Measurements from ENCODE around the gene MAPKAPK5.

MAPKAPK5 gene

DNA sequence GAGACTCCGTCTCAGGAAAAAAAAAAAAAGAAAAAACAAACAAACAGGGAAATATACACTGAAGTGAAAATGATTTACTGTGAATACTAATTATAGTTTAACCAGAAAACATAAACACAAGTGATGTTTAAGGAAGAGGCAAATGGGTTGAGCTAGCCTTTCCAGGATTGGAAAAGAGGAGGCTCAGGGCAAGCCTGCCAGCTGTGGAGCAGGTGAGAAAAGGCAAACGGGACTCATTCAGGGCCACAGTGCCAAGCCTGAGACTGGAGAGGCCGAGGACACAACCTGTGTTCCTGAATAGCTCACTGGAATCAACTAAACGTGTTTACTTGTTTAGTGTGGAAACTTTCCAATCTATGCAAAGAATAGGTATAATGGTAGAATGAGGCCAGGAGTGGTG lies 35.7 kb upstream of the MAPKAPK5 start:
- no peaks in the 10 kb centered on the region for H3K9me2 ChIP-seq (ENCODE audit: low read depth, low read length)
- no peak for TF ChIP-seq EZH2 (IDR thresholded peaks at IDR 0.05; ENCODE audit: borderline replicate concordance, low read length)
- TF ChIP-seq, protein P1, sequence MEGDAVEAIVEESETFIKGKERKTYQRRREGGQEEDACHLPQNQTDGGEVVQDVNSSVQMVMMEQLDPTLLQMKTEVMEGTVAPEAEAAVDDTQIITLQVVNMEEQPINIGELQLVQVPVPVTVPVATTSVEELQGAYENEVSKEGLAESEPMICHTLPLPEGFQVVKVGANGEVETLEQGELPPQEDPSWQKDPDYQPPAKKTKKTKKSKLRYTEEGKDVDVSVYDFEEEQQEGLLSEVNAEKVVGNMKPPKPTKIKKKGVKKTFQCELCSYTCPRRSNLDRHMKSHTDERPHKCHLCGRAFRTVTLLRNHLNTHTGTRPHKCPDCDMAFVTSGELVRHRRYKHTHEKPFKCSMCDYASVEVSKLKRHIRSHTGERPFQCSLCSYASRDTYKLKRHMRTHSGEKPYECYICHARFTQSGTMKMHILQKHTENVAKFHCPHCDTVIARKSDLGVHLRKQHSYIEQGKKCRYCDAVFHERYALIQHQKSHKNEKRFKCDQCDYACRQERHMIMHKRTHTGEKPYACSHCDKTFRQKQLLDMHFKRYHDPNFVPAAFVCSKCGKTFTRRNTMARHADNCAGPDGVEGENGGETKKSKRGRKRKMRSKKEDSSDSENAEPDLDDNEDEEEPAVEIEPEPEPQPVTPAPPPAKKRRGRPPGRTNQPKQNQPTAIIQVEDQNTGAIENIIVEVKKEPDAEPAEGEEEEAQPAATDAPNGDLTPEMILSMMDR (IDR thresholded peaks at IDR 0.05; ENCODE audit: low read length) = no peak
- H2AFZ ChIP-seq (ENCODE audit: low read length) = no peak overlapping the region
- H3K4me3 ChIP-seq (ENCODE audit: low read depth, low read length, poor library complexity, severe bottlenecking) = no peak overlapping the region
- no peaks in the 10 kb centered on the region for H3K27me3 ChIP-seq (ENCODE audit: insufficient read depth, low read length)
- no peak overlapping the region for H3K27ac ChIP-seq (ENCODE audit: low read depth, low read length, poor library complexity, severe bottlenecking)
- H3K79me2 ChIP-seq (ENCODE audit: insufficient read depth, low read length) = no peaks in the 10 kb centered on the region
- H3K4me2 ChIP-seq (ENCODE audit: low read length) = no peak overlapping the region
- H4K20me1 ChIP-seq (ENCODE audit: insufficient read depth, low read length) = no peaks in the 10 kb centered on the region
- no peak overlapping the region for H3K9ac ChIP-seq (ENCODE audit: low read length)
- no peaks in the 10 kb centered on the region for H3K4me1 ChIP-seq (ENCODE audit: insufficient read depth, low read length, severe bottlenecking)
- H3K36me3 ChIP-seq (ENCODE audit: insufficient read depth, low read length) = no peaks in the 10 kb centered on the region
- no peaks in the 10 kb centered on the region for H3K9me3 ChIP-seq (ENCODE audit: low read length)
- no peaks in the 10 kb centered on the region for H3F3A ChIP-seq (ENCODE audit: insufficient read depth, low read length)

DNA sequence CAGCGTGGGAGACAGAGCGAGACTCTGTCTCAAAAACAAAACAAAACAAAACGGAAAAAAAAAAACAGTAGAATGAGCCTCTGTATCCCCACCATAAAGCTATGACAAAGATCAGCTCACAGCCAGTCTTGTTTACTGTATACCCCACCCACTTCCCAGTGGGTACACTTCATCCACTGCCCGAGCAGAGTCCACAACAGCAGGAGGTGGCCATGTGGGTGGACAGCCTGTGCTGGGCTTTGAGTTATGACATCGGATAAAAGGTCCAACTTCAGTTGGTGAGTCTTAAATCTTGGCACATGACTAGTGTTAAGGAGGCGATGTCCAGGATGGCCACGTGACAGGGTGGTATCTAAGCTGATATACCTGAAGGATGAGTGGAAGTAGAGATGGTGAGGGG lies 34.8 kb upstream of the MAPKAPK5 start:
- Histone ChIP-seq H3F3A (ENCODE audit: insufficient read depth, low read length) (no peaks in the 10 kb centered on the region), H3K36me3 (ENCODE audit: insufficient read depth, low read length) (no peaks in the 10 kb centered on the region), H3K27me3 (ENCODE audit: insufficient read depth, low read length) (no peaks in the 10 kb centered on the region), H3K9me2 (ENCODE audit: low read depth, low read length) (no peaks in the 10 kb centered on the region), H3K4me3 (ENCODE audit: low read depth, low read length, poor library complexity, severe bottlenecking) (no peak overlapping the region), H3K79me2 (ENCODE audit: insufficient read depth, low read length) (no peaks in the 10 kb centered on the region), H3K9ac (ENCODE audit: low read length) (no peak overlapping the region), H3K4me2 (ENCODE audit: low read length) (no peak overlapping the region), H2AFZ (ENCODE audit: low read length) (no peak overlapping the region), H3K9me3 (ENCODE audit: low read length) (no peaks in the 10 kb centered on the region), H4K20me1 (ENCODE audit: insufficient read depth, low read length) (no peaks in the 10 kb centered on the region), H3K27ac (ENCODE audit: low read depth, low read length, poor library complexity, severe bottlenecking) (no peak overlapping the region), H3K4me1 (ENCODE audit: insufficient read depth, low read length, severe bottlenecking) (no peaks in the 10 kb centered on the region)
- TF ChIP-seq, protein P1 (IDR thresholded peaks at IDR 0.05; ENCODE audit: low read length) = no peak
- TF ChIP-seq EZH2 (IDR thresholded peaks at IDR 0.05; ENCODE audit: borderline replicate concordance, low read length) = no peak

DNA sequence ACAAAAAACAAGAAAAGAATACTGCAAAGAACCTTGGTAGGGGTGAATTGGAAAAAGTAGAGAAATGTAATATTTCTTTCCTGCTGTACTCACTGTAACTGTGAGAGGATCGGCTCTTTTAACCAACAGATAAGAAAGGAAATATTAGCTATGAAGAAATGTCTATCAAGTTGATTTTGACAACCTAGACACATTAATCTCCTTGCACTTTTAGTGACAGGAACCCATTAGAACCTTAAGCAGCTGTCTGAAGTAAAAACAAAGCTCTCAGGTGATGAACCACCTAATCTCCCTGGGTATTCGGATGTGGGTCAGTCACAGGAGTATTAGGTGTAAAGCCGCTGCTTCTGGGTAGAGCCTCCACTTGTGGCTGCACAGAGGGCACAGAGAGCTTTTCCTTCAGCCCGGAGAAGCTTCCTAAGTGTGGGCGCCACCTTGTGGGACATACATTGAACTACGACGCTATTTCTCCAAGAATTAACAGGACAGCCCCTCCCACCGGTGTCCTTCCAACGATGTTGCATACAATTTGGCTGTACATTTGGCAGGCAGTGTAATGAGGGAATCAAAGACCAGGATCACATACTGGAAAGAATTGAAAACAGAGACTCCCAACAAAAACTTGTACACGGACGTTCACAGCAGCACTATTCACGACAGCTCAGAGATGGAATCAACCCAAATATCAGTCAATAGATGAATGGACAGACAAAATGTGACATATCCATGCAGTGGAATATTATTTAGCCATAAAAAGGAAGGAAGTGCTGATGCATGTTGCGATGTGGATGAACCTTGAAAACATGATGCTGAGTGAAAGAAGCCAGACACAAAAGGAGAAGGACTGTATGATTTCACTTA lies 28.9 kb upstream of the MAPKAPK5 start:
- H4K20me1 ChIP-seq (ENCODE audit: insufficient read depth, low read length) = no peaks in the 10 kb centered on the region
- H3K27ac ChIP-seq (ENCODE audit: low read depth, low read length, poor library complexity, severe bottlenecking) = no peak overlapping the region
- no peaks in the 10 kb centered on the region for H3F3A ChIP-seq (ENCODE audit: insufficient read depth, low read length)
- H3K4me2 ChIP-seq (ENCODE audit: low read length) = no peak overlapping the region
- H3K4me3 ChIP-seq (ENCODE audit: low read depth, low read length, poor library complexity, severe bottlenecking) = no peak overlapping the region
- H3K9me2 ChIP-seq (ENCODE audit: low read depth, low read length) = no peaks in the 10 kb centered on the region
- H3K27me3 ChIP-seq (ENCODE audit: insufficient read depth, low read length) = no peaks in the 10 kb centered on the region
- H3K79me2 ChIP-seq (ENCODE audit: insufficient read depth, low read length) = no peaks in the 10 kb centered on the region
- H3K36me3 ChIP-seq (ENCODE audit: insufficient read depth, low read length) = no peaks in the 10 kb centered on the region
- no peak overlapping the region for H2AFZ ChIP-seq (ENCODE audit: low read length)
- H3K9me3 ChIP-seq (ENCODE audit: low read length) = no peaks in the 10 kb centered on the region
- H3K9ac ChIP-seq (ENCODE audit: low read length) = no peak overlapping the region
- TF ChIP-seq, protein P1 (IDR thresholded peaks at IDR 0.05; ENCODE audit: low read length) = peak; percentile 54; the same call in 1 of the 2 replicates
- TF ChIP-seq EZH2 (IDR thresholded peaks at IDR 0.05; ENCODE audit: borderline replicate concordance, low read length) = no peak
- no peaks in the 10 kb centered on the region for H3K4me1 ChIP-seq (ENCODE audit: insufficient read depth, low read length, severe bottlenecking)
